Epithelial cell of esophagus (primary cell): ENCODE measurements around the gene MMP8.

Experiments
- DNase-seq: peaks from one replicate; pipeline ENCODE4 v3.0.0; 2010; ENCODE audit warnings: low read depth
- H3K4me3 ChIP-seq: 2 replicates; pipeline ENCODE4 v1.5.1; 2011; ENCODE audit warnings: mild to moderate bottlenecking, low read length, control low read depth
- CTCF ChIP-seq: IDR thresholded peaks from 2 replicates; pipeline ENCODE4 v1.5.1; 2011; ENCODE audit warnings: low read depth, mild to moderate bottlenecking, low read length, control low read depth, inconsistent platforms; ENCODE audit not compliant: insufficient read depth; ENCODE audit errors: missing control alignments

MMP8 gene

GRCh38 chr11:102761646-102762238 lies 37.0 kb upstream of the MMP8 start:
- H3K4me3 ChIP-seq, result no peak overlapping the region
- TF ChIP-seq CTCF, result no peak
- no peak for DNase-seq

- TF ChIP-seq CTCF, result no peak
- H3K4me3 ChIP-seq, result no peak overlapping the region
- DNase-seq, result peak; percentile 94
Measured at GRCh38 chr11:102760344-102761035, 35.7 kb upstream of the MMP8 start.

DNA sequence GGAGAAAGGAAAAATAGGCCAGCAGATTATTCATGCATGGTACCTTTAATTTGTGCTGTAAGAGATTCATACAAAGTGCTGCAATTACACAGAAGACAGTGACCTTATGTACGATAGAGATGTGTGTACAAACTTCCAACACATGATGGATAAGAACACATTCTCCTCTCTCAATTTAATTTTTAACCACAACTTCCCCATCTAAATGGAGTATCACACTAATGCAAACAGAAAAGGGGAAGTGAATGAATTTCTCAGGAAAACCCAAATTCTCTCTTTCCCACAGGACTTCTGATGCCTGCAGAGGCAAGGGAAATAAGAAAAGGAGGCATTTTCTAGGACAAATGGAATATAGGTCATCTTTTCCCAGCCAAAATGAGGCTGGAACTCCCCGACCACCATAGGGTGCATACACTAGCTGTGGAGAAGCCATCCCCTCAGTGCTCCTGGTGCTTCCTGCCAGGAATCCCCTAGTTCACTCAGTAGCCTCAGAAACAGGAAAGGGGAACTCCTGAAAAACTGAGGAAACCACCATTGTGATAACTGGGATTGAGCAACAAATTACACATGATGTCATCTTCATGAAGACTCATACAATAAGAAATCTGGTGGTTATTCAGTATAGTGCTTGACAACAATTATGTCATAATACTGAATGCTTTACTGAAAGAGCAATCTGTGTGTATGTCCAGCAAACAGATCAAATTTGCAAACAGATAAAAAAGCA lies 33.2 kb upstream of the MMP8 start:
- peak; percentile 90 for DNase-seq
- no peak for TF ChIP-seq CTCF
- H3K4me3 ChIP-seq, result no peak overlapping the region

DNA sequence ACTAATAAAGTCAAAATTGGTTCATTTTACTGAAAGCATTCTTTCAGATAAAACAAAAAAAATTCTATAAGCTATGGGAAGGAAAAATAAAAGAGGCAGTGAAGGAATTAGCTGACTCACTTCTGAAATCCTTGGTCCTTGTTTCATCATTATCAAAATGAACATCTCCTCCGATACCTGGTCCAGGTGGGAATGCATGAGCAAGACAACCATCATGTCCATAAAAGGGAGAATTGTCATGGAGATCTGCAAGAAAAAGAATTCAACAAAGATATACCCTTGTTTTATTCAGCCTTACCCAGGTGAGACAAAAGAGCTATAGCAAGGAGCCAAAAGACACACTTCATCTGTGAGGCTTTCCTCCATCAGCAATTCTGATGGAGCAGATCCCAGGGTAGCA lies 28.5 kb upstream of the MMP8 start:
- no peak for DNase-seq

DNA sequence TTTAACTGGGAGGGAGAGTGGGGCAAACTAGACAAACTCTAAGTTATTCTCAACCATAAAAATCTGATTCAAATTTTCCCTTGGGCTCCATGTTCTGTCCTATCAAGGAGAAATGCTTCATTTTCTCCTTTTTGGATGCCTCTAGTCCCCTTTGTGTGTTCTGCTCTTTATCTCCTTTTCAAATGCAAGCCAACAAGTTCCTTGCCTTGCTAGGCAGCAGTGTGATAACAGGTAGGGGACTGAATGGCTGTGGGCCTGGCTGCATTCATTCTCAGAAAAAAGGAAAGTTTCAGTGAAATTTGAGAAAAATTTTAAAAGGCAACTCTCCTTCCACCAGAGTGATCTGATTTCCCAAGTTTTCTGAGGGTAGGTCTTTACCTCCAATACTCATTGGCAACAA lies 26.9 kb upstream of the MMP8 start:
- DNase-seq, result no peak
- TF ChIP-seq CTCF, result no peak
- H3K4me3 ChIP-seq, result no peak overlapping the region

More for the DNA sequence above, 28.5 kb upstream of the MMP8 start:
- no peak for TF ChIP-seq CTCF
- no peak overlapping the region for H3K4me3 ChIP-seq

DNA sequence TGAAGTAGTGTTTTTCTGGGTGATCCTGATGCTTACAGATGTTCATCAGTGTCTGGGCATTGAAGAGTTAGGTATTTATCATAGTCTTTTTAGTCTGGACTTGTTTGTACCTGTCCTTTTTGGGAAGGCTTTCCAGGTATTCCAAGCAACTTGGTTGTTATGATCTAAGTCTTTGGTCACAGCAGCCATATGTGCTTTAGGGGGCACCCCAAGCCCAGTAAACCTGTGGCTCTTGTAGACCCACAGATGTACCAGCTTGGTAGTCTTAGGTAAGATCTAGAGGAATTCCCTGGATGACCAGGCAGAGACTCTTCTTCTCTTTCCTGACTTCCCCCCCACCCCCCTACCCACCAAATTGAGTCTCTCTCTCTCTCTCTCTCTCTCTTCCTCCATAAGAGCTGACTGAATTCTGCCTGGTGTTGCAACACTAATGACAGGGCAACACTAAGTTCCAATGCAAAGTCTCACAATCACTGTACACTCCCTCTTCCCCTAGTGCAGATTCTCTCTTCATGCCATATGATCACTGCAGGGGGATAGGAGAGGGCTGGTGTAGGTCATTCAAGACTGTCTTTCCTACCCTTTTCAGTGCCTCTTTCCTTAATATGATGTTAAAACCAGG lies 24.5 kb upstream of the MMP8 start:
- DNase-seq, result peak; percentile 82
- TF ChIP-seq CTCF, result no peak
- no peak overlapping the region for H3K4me3 ChIP-seq

- peak overlapping the region; percentile 25 for H3K4me3 ChIP-seq
- peak; percentile 36 for DNase-seq
Measured at GRCh38 chr11:102746746-102747578, 22.2 kb upstream of the MMP8 start.
